GM19438 (cell line): Measurements from ENCODE around the gene PAPPA.

Experiments used
- ATAC-seq: cut with Tn5 transposase; IDR thresholded peaks from one replicate; pipeline ENCODE4 v1.9.1; 2021; ENCODE audit warnings: low read depth; ENCODE audit not compliant: unreplicated experiment

The PAPPA gene

GRCh38 chr9:116337015-116337414, 183.4 kb downstream of the PAPPA start:
- no peak for ATAC-seq

GRCh38 chr9:116340270-116340669, 186.7 kb downstream of the PAPPA start:
- no peak for ATAC-seq

GRCh38 chr9:116342061-116342460, 188.5 kb downstream of the PAPPA start:
- ATAC-seq: no peak

- ATAC-seq: no peak
Observed at GRCh38 chr9:116342941-116343340, 189.3 kb downstream of the PAPPA start.

- no peak for ATAC-seq
Observed at GRCh38 chr9:116344416-116344815, 190.8 kb downstream of the PAPPA start.

GRCh38 chr9:116345393-116345792, 191.8 kb downstream of the PAPPA start:
- no peak for ATAC-seq

GRCh38 chr9:116345817-116346216, 192.2 kb downstream of the PAPPA start:
- no peak for ATAC-seq

- no peak for ATAC-seq
Observed at GRCh38 chr9:116349684-116350083, 196.1 kb downstream of the PAPPA start.

- no peak for ATAC-seq
Observed at GRCh38 chr9:116350213-116350612, 196.6 kb downstream of the PAPPA start.

- no peak for ATAC-seq
Observed at GRCh38 chr9:116352958-116353357, 199.4 kb downstream of the PAPPA start.

GRCh38 chr9:116355153-116355921, 201.7 kb downstream of the PAPPA start:
- no peak for ATAC-seq

- no peak for ATAC-seq
Observed at GRCh38 chr9:116358251-116358650, 204.7 kb downstream of the PAPPA start.

GRCh38 chr9:116360016-116360415, 206.4 kb downstream of the PAPPA start:
- ATAC-seq: no peak

GRCh38 chr9:116360989-116361388, 207.4 kb downstream of the PAPPA start:
- ATAC-seq: no peak

- no peak for ATAC-seq
Observed at GRCh38 chr9:116361547-116361946, 208.0 kb downstream of the PAPPA start.

- no peak for ATAC-seq
Observed at GRCh38 chr9:116362493-116362892, 208.9 kb downstream of the PAPPA start.

GRCh38 chr9:116365056-116365471, 211.5 kb downstream of the PAPPA start:
- ATAC-seq: no peak

GRCh38 chr9:116366241-116366640, 212.7 kb downstream of the PAPPA start:
- no peak for ATAC-seq

- no peak for ATAC-seq
Observed at GRCh38 chr9:116368680-116369079, 215.1 kb downstream of the PAPPA start.

- no peak for ATAC-seq
Observed at GRCh38 chr9:116369706-116370105, 216.1 kb downstream of the PAPPA start.

GRCh38 chr9:116370556-116370955, 217.0 kb downstream of the PAPPA start:
- no peak for ATAC-seq

GRCh38 chr9:116372081-116372673, 218.6 kb downstream of the PAPPA start:
- no peak for ATAC-seq
